ENCODE measurements around the gene SERPINF2. TPM values are rescaled to one million over a fixed set of nuclear protein-coding genes. Genes with fewer than 3 reads are reported as not detected.
A peak's percentile ranks its signal among the peaks of the same experiment; 100 is the strongest.
"Not testable (repeated sequence)": the region's sequence is repeated elsewhere in the genome, so short reads cannot be mapped to it uniquely, and the experiment has no call there.

Gene SERPINF2
- total RNA-seq, 4 donors from 2014 or later, result 0.85 to 6.4 (median 4.3) TPM

- H3K4me1 ChIP-seq, result peaks cover 44 to 56% of the 10 kb centered on the region in 2 donors
- TF ChIP-seq POLR2A (IDR thresholded peaks at IDR 0.05), result no peak
- no peak for TF ChIP-seq CTCF (IDR thresholded peaks at IDR 0.05 in 4 of 5, conservative IDR thresholded peaks at IDR 0.05 in 1 of 5)
- H3K9me3 ChIP-seq, result no peaks in the 10 kb centered on the region
- intact Hi-C loops (cut with DNase I; ENCODE audit: low total_unique reads) (no loop called here), in situ Hi-C loops (cut with MboI; ENCODE audit: low sequenced_read_pairs in 4 of 4) (loop anchor here in 1 of 4 donors (25.0 kb wide), 1 partner anchor 130 kb away; no protein-coding TSS in a partner anchor)
- H3K4me3 ChIP-seq, result no peak overlapping the region
- DNase-seq (no peak), ATAC-seq (no peak)
- no peaks in the 10 kb centered on the region for H3K27me3 ChIP-seq
- H3K27ac ChIP-seq, result peak overlapping the region; percentile 54 to 100 (median 70)
- H3K36me3 ChIP-seq, result no peaks in the 10 kb centered on the region
These were observed 50.1 kb downstream of the SERPINF2 start for GRCh38 chr17:1792495-1793446.

GRCh38 chr17:1793447-1793806 lies 50.8 kb downstream of the SERPINF2 start:
- Histone ChIP-seq H3K4me1 (peaks cover 43 to 54% of the 10 kb centered on the region in 2 donors), H3K27ac (peak overlapping the region; percentile 54 to 100 (median 70)), H3K4me3 (no peak overlapping the region), H3K36me3 (no peaks in the 10 kb centered on the region), H3K9me3 (no peaks in the 10 kb centered on the region), H3K27me3 (no peaks in the 10 kb centered on the region)
- DNase-seq (no peak), ATAC-seq (no peak)
- intact Hi-C loops (cut with DNase I; ENCODE audit: low total_unique reads) (no loop called here), in situ Hi-C loops (cut with MboI; ENCODE audit: low sequenced_read_pairs in 4 of 4) (loop anchor here in 1 of 4 donors (25.0 kb wide), 1 partner anchor 131 kb away; no protein-coding TSS in a partner anchor)
- no peak for TF ChIP-seq CTCF (IDR thresholded peaks at IDR 0.05 in 4 of 5, conservative IDR thresholded peaks at IDR 0.05 in 1 of 5)
- TF ChIP-seq POLR2A (IDR thresholded peaks at IDR 0.05), result no peak

- Histone ChIP-seq H3K27ac (peak overlapping the region; percentile 90 to 97 (median 96)), H3K4me1 (peaks cover 46 to 59% of the 10 kb centered on the region in 2 donors), H3K27me3 (no peaks in the 10 kb centered on the region), H3K36me3 (peaks cover 0 to 7% of the 10 kb centered on the region in 2 donors), H3K9me3 (no peaks in the 10 kb centered on the region), H3K4me3 (no peak overlapping the region)
- ATAC-seq (peak; percentile 92 to 95), DNase-seq (peak; percentile 63 to 68)
- peak; percentile 40 to 58 for TF ChIP-seq POLR2A (IDR thresholded peaks at IDR 0.05)
- TF ChIP-seq CTCF (IDR thresholded peaks at IDR 0.05 in 4 of 5, conservative IDR thresholded peaks at IDR 0.05 in 1 of 5), result no peak
- in situ Hi-C loops (cut with MboI; ENCODE audit: low sequenced_read_pairs in 4 of 4) (loop anchor here in 1 of 4 donors (25.0 kb wide), 1 partner anchor 134 kb away; no protein-coding TSS in a partner anchor), intact Hi-C loops (cut with DNase I; ENCODE audit: low total_unique reads) (loop anchor here (5.0 kb wide), 1 partner anchor 71 kb away; no protein-coding TSS in a partner anchor)
These were observed 54.1 kb downstream of the SERPINF2 start for GRCh38 chr17:1796800-1797199.

GRCh38 chr17:1797323-1797722 lies 54.7 kb downstream of the SERPINF2 start:
- TF ChIP-seq CTCF (IDR thresholded peaks at IDR 0.05 in 4 of 5, conservative IDR thresholded peaks at IDR 0.05 in 1 of 5) (no peak), POLR2A (IDR thresholded peaks at IDR 0.05) (no peak)
- Histone ChIP-seq H3K27me3 (no peaks in the 10 kb centered on the region), H3K4me3 (no peak overlapping the region), H3K36me3 (peaks cover 0 to 7% of the 10 kb centered on the region in 2 donors), H3K9me3 (no peaks in the 10 kb centered on the region), H3K4me1 (peaks cover 46 to 59% of the 10 kb centered on the region in 2 donors), H3K27ac (peak overlapping the region; percentile 90 to 97 (median 96))
- intact Hi-C loops (cut with DNase I; ENCODE audit: low total_unique reads) (loop anchor here (5.0 kb wide), 1 partner anchor 70 kb away; no protein-coding TSS in a partner anchor), in situ Hi-C loops (cut with MboI; ENCODE audit: low sequenced_read_pairs in 4 of 4) (loop anchor here in 1 of 4 donors (25.0 kb wide), 1 partner anchor 135 kb away; no protein-coding TSS in a partner anchor)
- DNase-seq (no peak), ATAC-seq (peak; percentile 8 to 14)

- not testable (repeated sequence) for DNase-seq, ATAC-seq, H3K9me3 ChIP-seq, H3K4me3 ChIP-seq, H3K36me3 ChIP-seq, H3K27me3 ChIP-seq
- H3K4me1 ChIP-seq, result peaks cover 48 to 59% of the 10 kb centered on the region in 2 donors
- in situ Hi-C loops (cut with MboI; ENCODE audit: low sequenced_read_pairs in 4 of 4), result loop anchor here in 1 of 4 donors (25.0 kb wide), 1 partner anchor 136 kb away; no protein-coding TSS in a partner anchor
- H3K27ac ChIP-seq, result peak overlapping the region; percentile 90 to 97 (median 96)
- intact Hi-C loops (cut with DNase I; ENCODE audit: low total_unique reads), result loop anchor here (5.0 kb wide), 1 partner anchor 69 kb away; no protein-coding TSS in a partner anchor
These were observed 55.2 kb downstream of the SERPINF2 start for GRCh38 chr17:1797846-1798245.
